Small intestine (tissue), 16 donors: ENCODE measurements around the gene PRB3. TPM values are rescaled to one million over a fixed set of nuclear protein-coding genes. Genes with fewer than 3 reads are reported as not detected.
A peak's percentile ranks its signal among the peaks of the same experiment; 100 is the strongest.

ENCODE experiments used
- DNase-seq, 2 donors: peaks; one replicate each; pipeline versions ENCODE4 v3.0.0 to v3.0.0-alpha.2; 2013
- FAIRE-seq: peaks from 2 replicates; lab custom pipeline; 2012; peaks lifted over from hg19 to GRCh38; lab: Jason Lieb, UNC
- H3K27ac ChIP-seq, 3 donors: one replicate each; pipeline ENCODE4 v1.5.1; 2013; ENCODE audit warnings: low read length in 2 of 3, mild to moderate bottlenecking in 2 of 3, control low read depth in 1 of 3, inconsistent platforms in 1 of 3, low read depth in 1 of 3, moderate library complexity in 1 of 3
- H3K27me3 ChIP-seq, 3 donors: one replicate each; pipeline ENCODE4 v1.6.1; 2013; ENCODE audit warnings: low read length in 3 of 3, inconsistent platforms in 1 of 3; ENCODE audit not compliant: control insufficient read depth in 3 of 3, insufficient read depth in 3 of 3
- H3K36me3 ChIP-seq, 3 donors: one replicate each; pipeline ENCODE4 v1.6.1; 2013; ENCODE audit warnings: low read length in 3 of 3, inconsistent platforms in 1 of 3, low read depth in 1 of 3, mild to moderate bottlenecking in 1 of 3, moderate library complexity in 1 of 3; ENCODE audit not compliant: control insufficient read depth in 3 of 3, insufficient read depth in 2 of 3
- H3K4me1 ChIP-seq, 3 donors: one replicate each; pipeline ENCODE4 v1.6.1; 2013; ENCODE audit warnings: low read length in 2 of 3, inconsistent platforms in 1 of 3, low read depth in 1 of 3, mild to moderate bottlenecking in 1 of 3, moderate library complexity in 1 of 3; ENCODE audit not compliant: control insufficient read depth in 3 of 3, insufficient read depth in 2 of 3
- H3K4me3 ChIP-seq, 3 donors: one replicate each; pipeline ENCODE4 v1.5.1; 2013; ENCODE audit warnings: low read length in 3 of 3, control low read depth in 1 of 3, inconsistent platforms in 1 of 3, low read depth in 1 of 3, mild to moderate bottlenecking in 1 of 3, moderate library complexity in 1 of 3
- H3K9me3 ChIP-seq, 2 donors: one replicate each; pipeline ENCODE4 v1.6.1; 2013; ENCODE audit warnings: low read depth in 1 of 2, low read length in 1 of 2; ENCODE audit not compliant: control insufficient read depth in 2 of 2, insufficient read depth in 1 of 2
- WGBS, 3 donors: extraction: QIAGEN DNeasy Blood & Tissue Kit; methylation state at CpG; one replicate each; pipeline ENCODE4 v1.1.7; 2013; 5-methylcytosine and 5-hydroxymethylcytosine counted together
- long read RNA-seq, 10 donors: transcript quantifications; one replicate each; lab custom pipeline, GENCODE V29; 2026
- polyA plus RNA-seq, 4 donors: library from polyadenylated mRNA; stranded (reverse) in 3 of 4; unstranded in 1 of 4; fragments of 200-250 nt in 3 of 4; fragments of 120-200 nt in 1 of 4; gene quantifications; one replicate each; pipeline versions ENCODE4 v1.2.1 to v1.2.3, GENCODE V29; 2013
- donor health status: healthy with polysubstance abuse.
- donor health status: control.
- donor health status: control.
- donor health status: Bipolar disorder and iron deficiency.
- donor health status: healthy.

PRB3 gene
- polyA plus RNA-seq: under 1 TPM in 1 of 4 donors, not detected in 3; 0.06 TPM
- long read RNA-seq, donor 1: 0 reads
- long read RNA-seq, donor 2: 0 reads
- long read RNA-seq, donor 3: 0 reads
- long read RNA-seq, donor 4: 0 reads
- long read RNA-seq, donor 5: 0 reads
- long read RNA-seq, donor 6: 0 reads
- long read RNA-seq, donor 7: 0 reads
- long read RNA-seq, donor 8: 0 reads
- long read RNA-seq, donor 9: 0 reads
- long read RNA-seq, donor 10: 0 reads

DNA sequence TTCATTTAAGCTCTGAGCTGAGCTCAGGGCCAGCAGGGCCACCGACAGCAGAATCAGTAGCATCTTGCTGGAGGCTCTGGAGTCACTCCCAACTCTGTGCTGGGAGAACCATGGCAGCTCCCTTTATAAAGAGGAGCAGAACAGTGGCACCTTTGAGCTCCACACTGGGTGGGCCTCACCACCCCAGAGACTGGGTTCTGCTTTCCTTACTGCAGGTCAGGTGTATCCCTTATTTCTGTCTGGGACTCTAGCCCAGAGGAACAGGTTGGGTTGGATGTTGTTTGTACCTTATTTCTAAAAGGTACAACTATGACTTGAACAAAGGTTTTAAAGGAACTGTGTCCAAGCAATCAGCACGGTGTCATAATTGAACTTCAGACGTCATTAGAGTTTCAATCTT is at the start of gene PRB3:
Gene PRB3, minus strand, starts transcription at position 101 of the 400 bp plus-strand sequence. Its CDS starts 38 bp downstream, at position 63.
- Histone ChIP-seq H3K27ac (no peak within 1 kb of the TSS), H3K9me3 (no peaks in the 10 kb centered on the region), H3K4me1 (no peaks in the 10 kb centered on the region), H3K4me3 (no peak within 1 kb of the TSS), H3K36me3 (no peaks in the 10 kb centered on the region), H3K27me3 (no peaks in the 10 kb centered on the region)
- FAIRE-seq (no peak), DNase-seq (no peak)
- 83 to 87% (median 85%) methylated on average over 3 of the region's 3 CpGs for WGBS, 3 donors

DNA sequence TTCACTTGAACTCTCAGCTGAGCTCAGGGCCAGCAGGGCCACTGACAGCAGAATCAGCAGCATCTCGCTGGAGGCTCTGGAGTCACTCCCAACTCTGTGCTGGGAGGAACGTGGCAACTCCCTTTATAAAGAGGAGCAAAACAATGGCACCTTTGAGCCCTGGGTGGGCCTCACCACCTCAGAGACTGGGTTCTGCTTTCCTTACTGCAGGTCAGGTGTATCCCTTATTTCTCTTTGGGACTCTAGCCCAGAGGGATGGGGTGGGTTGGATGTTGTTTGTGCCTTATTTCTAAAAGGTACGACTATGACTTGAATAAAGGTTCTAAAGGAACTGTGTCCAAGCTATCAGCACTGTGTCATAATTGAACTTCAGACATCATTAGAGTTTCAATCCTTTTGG is 40.8 kb upstream of the PRB3 start, which contains the start of gene PRB4:
Gene PRB4, minus strand, starts transcription at position 101 of the 400 bp plus-strand sequence. Its CDS starts 38 bp downstream, at position 63.
- no peak within 1 kb of the TSS for H3K4me3 ChIP-seq
- DNase-seq: no peak
- WGBS, 3 donors: 60 to 74% (median 66%) methylated on average over 3 of the region's 3 CpGs
- no peaks in the 10 kb centered on the region for H3K9me3 ChIP-seq
- no peak within 1 kb of the TSS for H3K27ac ChIP-seq
- no peaks in the 10 kb centered on the region for H3K4me1 ChIP-seq
- no peaks in the 10 kb centered on the region for H3K27me3 ChIP-seq
- FAIRE-seq: no peak
- no peaks in the 10 kb centered on the region for H3K36me3 ChIP-seq

DNA sequence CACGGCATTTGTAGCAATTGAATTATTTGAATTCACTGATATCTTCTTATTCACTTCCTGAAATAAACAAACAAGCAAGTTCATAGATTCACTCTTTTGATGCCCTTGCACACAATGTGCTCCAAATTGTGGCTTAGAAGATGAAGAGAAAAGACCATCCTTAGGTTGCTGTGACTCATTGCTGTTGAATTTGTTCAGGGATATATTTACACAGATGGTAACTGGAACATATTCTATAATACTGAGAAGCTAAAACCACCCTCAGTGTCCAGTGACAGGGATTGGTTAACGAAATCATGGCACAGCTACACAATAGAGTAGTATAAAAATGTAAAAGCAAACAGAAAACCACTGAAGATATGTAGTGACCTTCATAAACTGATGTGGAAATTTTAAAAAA is 37.6 kb upstream of the PRB3 start:
- Histone ChIP-seq H3K36me3 (no peaks in the 10 kb centered on the region), H3K4me1 (no peaks in the 10 kb centered on the region), H3K4me3 (no peak overlapping the region), H3K27me3 (no peaks in the 10 kb centered on the region), H3K27ac (no peak overlapping the region), H3K9me3 (no peaks in the 10 kb centered on the region)
- DNase-seq (no peak), FAIRE-seq (no peak)
- WGBS, 3 donors: 66 to 88% (median 73%) methylated on average over 2 of the region's 2 CpGs

DNA sequence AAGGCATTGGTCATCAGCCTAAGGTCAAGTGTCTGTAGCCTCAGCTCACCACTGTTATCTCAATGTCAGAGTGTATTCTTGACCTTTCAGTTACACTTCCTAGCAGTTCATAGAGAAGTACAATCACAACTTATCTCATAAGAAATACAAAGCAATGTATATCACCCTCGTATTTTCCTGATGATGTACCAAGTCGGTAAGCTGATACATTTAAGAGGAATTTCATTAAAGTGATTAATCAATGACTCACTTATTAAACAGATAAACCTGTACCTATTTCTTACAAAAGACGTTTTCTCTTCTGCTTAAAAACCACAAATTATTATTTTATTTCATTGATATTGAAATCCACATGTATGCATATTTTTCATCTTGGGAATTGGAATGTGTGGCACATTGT is 3.9 kb upstream of the PRB3 start:
- H3K27ac ChIP-seq: no peak overlapping the region
- no peaks in the 10 kb centered on the region for H3K9me3 ChIP-seq
- WGBS, 3 donors: 64 to 69% (median 66%) methylated on average over 3 of the region's 3 CpGs
- no peaks in the 10 kb centered on the region for H3K36me3 ChIP-seq
- DNase-seq: no peak
- no peaks in the 10 kb centered on the region for H3K27me3 ChIP-seq
- no peak overlapping the region for H3K4me3 ChIP-seq
- H3K4me1 ChIP-seq: no peaks in the 10 kb centered on the region
- no peak for FAIRE-seq

DNA sequence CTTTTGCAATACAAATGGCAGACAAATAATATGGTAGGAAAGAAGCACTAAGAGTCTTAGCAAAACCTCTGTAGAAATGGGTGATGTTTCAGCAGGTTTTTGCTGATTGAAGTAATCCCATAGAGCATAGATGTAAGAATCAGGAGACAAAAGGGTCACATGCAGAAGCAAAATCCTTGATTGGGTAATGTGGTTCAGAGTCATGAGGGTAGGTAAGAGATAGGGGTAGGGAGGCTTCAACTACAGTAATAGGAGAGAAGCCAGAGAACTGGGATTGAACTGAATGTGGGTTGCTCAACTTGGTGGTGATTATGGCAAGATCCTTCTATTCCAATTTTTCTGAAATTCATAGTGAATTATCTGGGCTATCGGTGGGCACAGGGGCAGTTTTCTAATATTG is 5.0 kb downstream of the PRB3 start:
- WGBS, 3 donors: 92 to 96% (median 93%) methylated on average over 1 of the region's 1 CpG
- Histone ChIP-seq H3K4me1 (no peaks in the 10 kb centered on the region), H3K27ac (no peak overlapping the region), H3K4me3 (no peak overlapping the region), H3K9me3 (peaks cover 0 to 3% of the 10 kb centered on the region in 2 donors), H3K27me3 (no peaks in the 10 kb centered on the region), H3K36me3 (no peaks in the 10 kb centered on the region)
- DNase-seq (no peak), FAIRE-seq (no peak)

DNA sequence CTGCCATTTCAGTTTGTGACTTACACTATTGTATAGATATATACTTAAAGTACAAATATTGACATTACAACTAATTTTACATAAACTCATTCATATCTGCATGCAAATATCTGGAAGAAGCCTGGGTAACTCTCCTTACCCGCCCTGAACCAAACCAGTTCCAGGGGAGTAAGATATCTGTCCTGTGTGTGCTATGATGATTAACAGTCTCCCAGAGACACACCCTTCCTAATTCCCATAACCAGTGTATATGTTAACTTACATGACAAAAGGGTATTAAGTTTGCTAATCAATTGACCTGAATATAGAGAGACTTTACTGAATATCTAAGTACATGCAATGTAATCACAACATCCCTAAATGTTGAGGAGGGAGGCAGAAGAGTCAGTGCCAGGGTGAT is 23.0 kb downstream of the PRB3 start:
- FAIRE-seq (no peak), DNase-seq (no peak)
- Histone ChIP-seq H3K9me3 (no peaks in the 10 kb centered on the region), H3K27me3 (no peaks in the 10 kb centered on the region), H3K4me1 (no peaks in the 10 kb centered on the region), H3K36me3 (no peaks in the 10 kb centered on the region), H3K4me3 (no peak overlapping the region), H3K27ac (no peak overlapping the region)
- 54 to 71% (median 63%) methylated on average over 1 of the region's 1 CpG for WGBS, 3 donors

DNA sequence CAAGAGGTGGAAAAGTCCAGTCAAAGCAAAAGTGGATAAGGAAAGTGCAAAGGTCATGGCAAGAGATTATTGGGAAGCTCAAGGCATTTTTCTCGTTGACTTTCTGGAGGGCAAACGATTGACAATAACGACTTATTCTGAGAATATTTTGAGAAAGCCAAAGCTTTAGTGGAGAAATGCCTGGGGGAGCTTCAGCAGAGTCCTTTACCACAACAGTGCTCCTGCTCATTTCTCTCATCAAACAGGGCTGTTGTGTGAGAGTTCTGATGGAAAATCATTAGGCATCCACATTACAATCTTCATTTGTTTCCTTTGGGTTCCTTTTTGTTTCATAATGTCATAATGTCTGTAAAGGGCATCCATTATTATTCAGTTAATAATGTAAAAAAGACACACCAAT is 26.9 kb downstream of the PRB3 start:
- DNase-seq (peak; percentile 1 to 2), FAIRE-seq (no peak)
- no peak overlapping the region for H3K27ac ChIP-seq
- no peak overlapping the region for H3K4me3 ChIP-seq
- no peaks in the 10 kb centered on the region for H3K27me3 ChIP-seq
- WGBS, 3 donors: 42 to 63% (median 45%) methylated on average over 3 of the region's 3 CpGs
- no peaks in the 10 kb centered on the region for H3K9me3 ChIP-seq
- H3K36me3 ChIP-seq: no peaks in the 10 kb centered on the region
- H3K4me1 ChIP-seq: no peaks in the 10 kb centered on the region

DNA sequence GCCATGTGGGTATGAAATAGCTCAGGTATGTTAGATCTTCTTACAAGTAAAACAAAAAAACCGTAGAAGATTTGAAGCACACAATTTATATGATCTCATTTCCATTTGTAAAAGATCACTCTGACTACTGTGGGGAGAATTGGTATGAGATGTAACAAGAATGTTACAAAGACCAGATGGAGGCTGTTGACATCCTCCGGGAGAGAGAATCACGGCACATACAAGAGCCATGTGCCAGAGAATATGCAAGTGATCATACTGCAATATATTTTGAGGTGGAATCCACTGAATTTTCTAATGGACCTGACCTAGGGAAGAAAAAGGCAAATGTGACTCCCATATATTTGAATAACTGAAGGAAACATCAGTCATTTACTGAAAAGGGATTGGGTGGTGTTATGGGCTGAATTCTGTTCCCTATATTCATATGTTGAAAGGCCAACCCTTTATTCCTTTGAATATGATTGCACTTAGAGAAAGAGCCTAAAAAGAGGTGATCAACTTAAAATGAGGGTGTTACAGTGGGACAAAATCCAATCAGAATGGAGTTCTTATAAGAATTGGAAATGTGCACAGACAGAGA is 29.1 kb downstream of the PRB3 start:
- Histone ChIP-seq H3K9me3 (no peaks in the 10 kb centered on the region), H3K4me1 (no peaks in the 10 kb centered on the region), H3K4me3 (no peak overlapping the region), H3K27ac (no peak overlapping the region), H3K27me3 (no peaks in the 10 kb centered on the region), H3K36me3 (no peaks in the 10 kb centered on the region)
- no peak for FAIRE-seq
- DNase-seq: no peak
- 73 to 95% (median 89%) methylated on average over 3 of the region's 3 CpGs for WGBS, 3 donors
